Measurements from ENCODE around the gene SYTL1.
"Not testable (repeated sequence)": the region's sequence is repeated elsewhere in the genome, so short reads cannot be mapped to it uniquely, and the experiment has no call there.

The SYTL1 gene

GRCh38 chr1:27365372-27366112 is 23.7 kb downstream of the SYTL1 start:
- peak; percentile 42 for DNase-seq

- no peak for DNase-seq
Measured at GRCh38 chr1:27366113-27366410, 24.2 kb downstream of the SYTL1 start.

GRCh38 chr1:27366411-27367159 is 24.8 kb downstream of the SYTL1 start, which contains the start of gene MAP3K6:
MAP3K6 (minus strand) TSS chr1:27366961; CDS start chr1:27366597, 364 bp downstream.
- DNase-seq: peak; percentile 55

GRCh38 chr1:27367160-27367650 is 25.4 kb downstream of the SYTL1 start:
- no peak for DNase-seq

- no peak for DNase-seq
Measured at GRCh38 chr1:27368869-27369582, 27.2 kb downstream of the SYTL1 start.

- DNase-seq: no peak
Measured at GRCh38 chr1:27372022-27372807, 30.4 kb downstream of the SYTL1 start.

- DNase-seq: no peak
Measured at GRCh38 chr1:27372808-27373690, 31.2 kb downstream of the SYTL1 start.

GRCh38 chr1:27374362-27375086 is 32.7 kb downstream of the SYTL1 start, which contains the start of gene FCN3:
FCN3 (minus strand) TSS chr1:27374824; CDS start chr1:27374818, 6 bp downstream.
- DNase-seq: no peak

- no peak for DNase-seq
Measured at GRCh38 chr1:27377760-27378495, 36.1 kb downstream of the SYTL1 start.

GRCh38 chr1:27379564-27380122 is 37.8 kb downstream of the SYTL1 start:
- no peak for DNase-seq

- DNase-seq: no peak
Measured at GRCh38 chr1:27380224-27380623, 38.4 kb downstream of the SYTL1 start.

GRCh38 chr1:27380766-27381733 is 39.2 kb downstream of the SYTL1 start:
- no peak for DNase-seq

- DNase-seq: no peak
Measured at GRCh38 chr1:27381969-27382762, 40.3 kb downstream of the SYTL1 start.

GRCh38 chr1:27383039-27383605 is 41.3 kb downstream of the SYTL1 start, which contains the start of gene CD164L2:
CD164L2 (minus strand) TSS chr1:27383333; CDS start chr1:27383239, 94 bp downstream.
- DNase-seq: no peak

- DNase-seq: no peak
Measured at GRCh38 chr1:27383661-27384060, 41.8 kb downstream of the SYTL1 start.

- DNase-seq: not testable (repeated sequence)
Measured at GRCh38 chr1:27384797-27385196, 43.0 kb downstream of the SYTL1 start.

- DNase-seq: no peak
Measured at GRCh38 chr1:27388337-27389005, 46.6 kb downstream of the SYTL1 start.

All from NCI-H1436 treated with DMSO at 0.1 percent for 48 hours (cell line).